Gastrocnemius medialis (tissue), 4 donors: ENCODE measurements around the gene RABGAP1L. TPM values are rescaled to one million over a fixed set of nuclear protein-coding genes. Genes with fewer than 3 reads are reported as not detected.

Experiments used
- ATAC-seq, 2 donors: fragments of 150-250 bp; one replicate each; pipeline ENCODE4 v1.9.1; 2016
- DNase-seq, 2 donors: peaks; one replicate each; pipeline ENCODE4 v3.0.0-alpha.2; 2019
- H3K27ac ChIP-seq, 4 donors: fragments of 200-600 bp; sonication (generic); 1 replicate in 1 of 4; 2 replicates in 3 of 4; pipeline ENCODE4 v1.5.1; 2016 to 2018; ENCODE audit warnings: mild to moderate bottlenecking in 2 of 4, moderate library complexity in 1 of 4
- H3K27me3 ChIP-seq, 3 donors: fragments of 200-600 bp; sonication (generic) in 2 of 3; 1 replicate in 1 of 3; 2 replicates in 2 of 3; pipeline versions ENCODE4 v1.5.1 to v1.6.0; 2016 to 2019; ENCODE audit warnings: mild to moderate bottlenecking in 1 of 3, moderate library complexity in 1 of 3
- H3K36me3 ChIP-seq, 2 donors: fragments of 200-600 bp; sonication (generic) in 1 of 2; one replicate each; pipeline ENCODE4 v1.5.1; 2017 to 2018
- H3K4me1 ChIP-seq, 2 donors: fragments of 200-600 bp; sonication (generic) in 1 of 2; one replicate each; pipeline ENCODE4 v1.5.1; 2016 to 2017; ENCODE audit warnings: mild to moderate bottlenecking in 2 of 2
- H3K4me3 ChIP-seq, 4 donors: fragments of 200-600 bp; sonication (generic) in 3 of 4; 1 replicate in 1 of 4; 2 replicates in 3 of 4; pipeline ENCODE4 v1.5.1; 2016 to 2019; ENCODE audit warnings: mild to moderate bottlenecking in 2 of 4
- H3K9me3 ChIP-seq, 3 donors: fragments of 200-600 bp; sonication (generic) in 2 of 3; 1 replicate in 1 of 3; 2 replicates in 2 of 3; pipeline ENCODE4 v1.5.1; 2016 to 2019
- POLR2A ChIP-seq, 2 donors: fragments of 450-650 bp; IDR thresholded peaks; one replicate each; pipeline ENCODE4 v1.6.1; 2017; ENCODE audit warnings: antibody characterized with exemption in 2 of 2, mild to moderate bottlenecking in 2 of 2, moderate library complexity in 2 of 2
- in situ Hi-C, 4 donors: fragments of 200-750 bp; cut with MboI; loops; one replicate each; pipeline versions ENCODE4 v1.15.0 to v1.8.0; 2017; ENCODE audit warnings: low sequenced_read_pairs in 4 of 4
- intact Hi-C: fragments of 100-400 bp; cut with DNase I; formaldehyde crosslinking; loops from one replicate; pipeline ENCODE4 v1.15.1; 2023; ENCODE audit warnings: low total_unique reads
- total RNA-seq, 4 donors: library from RNA; depleted of rRNA; stranded (reverse); fragments of >200 nt; gene quantifications; one replicate each; pipeline versions ENCODE4 v1.1.0 to v1.2.3, GENCODE V29; 2016
- TF ChIP-seq, protein P1 (sequence below), 5 experiments: fragments of 450-650 bp in 3 of 5; fragments of 200-600 bp in 2 of 5; sonication (generic) in 2 of 5; IDR thresholded peaks in 4 of 5; conservative IDR thresholded peaks in 1 of 5; 1 replicate in 4 of 5; 2 replicates in 1 of 5; pipeline ENCODE4 v1.5.1; 2016 to 2019; ENCODE audit warnings: antibody characterized with exemption in 5 of 5, mild to moderate bottlenecking in 3 of 5, moderate library complexity in 3 of 5

Gene RABGAP1L
- total RNA-seq, 4 donors from 2014 or later, result 8.8 to 22.2 (median 14.9) TPM

- H3K4me1 ChIP-seq, result no peaks in the 10 kb centered on the region
- intact Hi-C loops (loop anchor here (10.0 kb wide), 1 partner anchor 1708 kb away; the partner anchor contains the start of gene PIGC), in situ Hi-C loops (loop anchor here in 1 of 4 donors (25.0 kb wide), 1 partner anchor 715 kb away; no protein-coding TSS in a partner anchor)
- TF ChIP-seq, protein P1, sequence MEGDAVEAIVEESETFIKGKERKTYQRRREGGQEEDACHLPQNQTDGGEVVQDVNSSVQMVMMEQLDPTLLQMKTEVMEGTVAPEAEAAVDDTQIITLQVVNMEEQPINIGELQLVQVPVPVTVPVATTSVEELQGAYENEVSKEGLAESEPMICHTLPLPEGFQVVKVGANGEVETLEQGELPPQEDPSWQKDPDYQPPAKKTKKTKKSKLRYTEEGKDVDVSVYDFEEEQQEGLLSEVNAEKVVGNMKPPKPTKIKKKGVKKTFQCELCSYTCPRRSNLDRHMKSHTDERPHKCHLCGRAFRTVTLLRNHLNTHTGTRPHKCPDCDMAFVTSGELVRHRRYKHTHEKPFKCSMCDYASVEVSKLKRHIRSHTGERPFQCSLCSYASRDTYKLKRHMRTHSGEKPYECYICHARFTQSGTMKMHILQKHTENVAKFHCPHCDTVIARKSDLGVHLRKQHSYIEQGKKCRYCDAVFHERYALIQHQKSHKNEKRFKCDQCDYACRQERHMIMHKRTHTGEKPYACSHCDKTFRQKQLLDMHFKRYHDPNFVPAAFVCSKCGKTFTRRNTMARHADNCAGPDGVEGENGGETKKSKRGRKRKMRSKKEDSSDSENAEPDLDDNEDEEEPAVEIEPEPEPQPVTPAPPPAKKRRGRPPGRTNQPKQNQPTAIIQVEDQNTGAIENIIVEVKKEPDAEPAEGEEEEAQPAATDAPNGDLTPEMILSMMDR (IDR thresholded peaks at IDR 0.05 in 4 of 5, conservative IDR thresholded peaks at IDR 0.05 in 1 of 5), result no peak
- TF ChIP-seq POLR2A (IDR thresholded peaks at IDR 0.05), result no peak
- no peaks in the 10 kb centered on the region for H3K9me3 ChIP-seq
- H3K4me3 ChIP-seq, result no peak overlapping the region
- DNase-seq (no peak), ATAC-seq (no peak)
- H3K27me3 ChIP-seq, result no peaks in the 10 kb centered on the region
- H3K27ac ChIP-seq, result no peak overlapping the region
- H3K36me3 ChIP-seq, result no peaks in the 10 kb centered on the region
These were observed 6.9 kb upstream of the RABGAP1L start for GRCh38 chr1:174152427-174152826.

DNA sequence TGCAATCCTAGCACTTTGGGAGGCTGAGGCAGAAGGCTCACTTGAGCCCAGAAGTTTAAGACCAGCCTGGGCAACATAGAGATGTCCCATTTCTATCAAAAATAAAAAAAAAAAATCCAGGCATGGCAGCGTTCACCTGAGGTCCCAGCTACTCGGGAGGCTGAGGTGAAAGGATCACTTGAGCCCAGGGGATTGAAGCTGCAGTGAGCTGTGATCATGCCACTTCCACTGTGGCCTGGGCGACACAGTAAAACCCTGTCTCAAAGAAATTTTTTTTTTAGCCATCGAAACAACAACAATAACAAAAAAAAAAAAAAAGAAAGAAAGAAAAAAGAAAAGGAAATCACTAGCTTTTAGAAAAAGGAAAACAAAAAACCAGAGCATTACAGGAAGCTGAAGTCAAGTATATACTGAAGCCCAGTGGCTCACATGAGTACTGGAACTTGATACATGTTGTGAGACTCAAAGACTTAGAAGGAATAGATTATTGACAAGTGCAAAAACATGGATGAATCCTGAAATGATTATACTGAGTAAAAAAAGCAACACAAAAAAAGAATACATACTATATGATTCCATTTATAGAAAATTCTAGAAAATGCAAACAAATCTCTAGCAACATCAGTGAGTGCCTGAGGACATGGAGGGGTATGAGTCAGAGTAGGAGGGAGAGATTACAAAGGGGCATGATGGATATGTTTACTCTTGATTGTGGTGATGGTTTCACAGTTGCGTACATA, 6.1 kb upstream of the RABGAP1L start:
- in situ Hi-C loops, result loop anchor here in 1 of 4 donors (25.0 kb wide), 1 partner anchor 716 kb away; no protein-coding TSS in a partner anchor
- H3K27me3 ChIP-seq, result no peaks in the 10 kb centered on the region
- ATAC-seq (no peak), DNase-seq (no peak)
- no peak overlapping the region for H3K27ac ChIP-seq
- intact Hi-C loops, result loop anchor here (10.0 kb wide), 1 partner anchor 1708 kb away; the partner anchor contains the start of gene PIGC
- no peaks in the 10 kb centered on the region for H3K4me1 ChIP-seq
- no peaks in the 10 kb centered on the region for H3K36me3 ChIP-seq
- no peak for TF ChIP-seq POLR2A (IDR thresholded peaks at IDR 0.05)
- TF ChIP-seq, protein P1 (IDR thresholded peaks at IDR 0.05 in 4 of 5, conservative IDR thresholded peaks at IDR 0.05 in 1 of 5), result no peak
- no peak overlapping the region for H3K4me3 ChIP-seq
- no peaks in the 10 kb centered on the region for H3K9me3 ChIP-seq

DNA sequence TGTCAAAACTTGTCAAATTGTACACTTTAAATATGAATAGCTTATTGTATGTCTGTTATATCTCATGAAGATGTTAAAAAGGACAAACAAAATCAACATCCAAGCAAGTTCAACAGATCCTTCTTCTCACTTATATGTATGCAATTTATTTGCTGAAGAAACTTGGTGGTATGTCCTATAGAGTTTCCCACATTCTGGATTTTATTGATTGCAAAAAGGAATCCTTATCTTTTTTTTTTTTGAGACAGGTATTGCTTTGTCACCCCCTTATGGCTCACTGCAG, 5.6 kb upstream of the RABGAP1L start:
- no peak overlapping the region for H3K4me3 ChIP-seq
- H3K36me3 ChIP-seq, result no peaks in the 10 kb centered on the region
- H3K9me3 ChIP-seq, result no peaks in the 10 kb centered on the region
- ATAC-seq (no peak), DNase-seq (no peak)
- in situ Hi-C loops (loop anchor here in 1 of 4 donors (25.0 kb wide), 1 partner anchor 716 kb away; no protein-coding TSS in a partner anchor), intact Hi-C loops (loop anchor here (10.0 kb wide), 1 partner anchor 1709 kb away; the partner anchor contains the start of gene PIGC)
- peaks cover 0 to 5% of the 10 kb centered on the region in 2 donors for H3K4me1 ChIP-seq
- no peaks in the 10 kb centered on the region for H3K27me3 ChIP-seq
- no peak overlapping the region for H3K27ac ChIP-seq
- no peak for TF ChIP-seq POLR2A (IDR thresholded peaks at IDR 0.05)
- TF ChIP-seq, protein P1 (IDR thresholded peaks at IDR 0.05 in 4 of 5, conservative IDR thresholded peaks at IDR 0.05 in 1 of 5), result no peak

DNA sequence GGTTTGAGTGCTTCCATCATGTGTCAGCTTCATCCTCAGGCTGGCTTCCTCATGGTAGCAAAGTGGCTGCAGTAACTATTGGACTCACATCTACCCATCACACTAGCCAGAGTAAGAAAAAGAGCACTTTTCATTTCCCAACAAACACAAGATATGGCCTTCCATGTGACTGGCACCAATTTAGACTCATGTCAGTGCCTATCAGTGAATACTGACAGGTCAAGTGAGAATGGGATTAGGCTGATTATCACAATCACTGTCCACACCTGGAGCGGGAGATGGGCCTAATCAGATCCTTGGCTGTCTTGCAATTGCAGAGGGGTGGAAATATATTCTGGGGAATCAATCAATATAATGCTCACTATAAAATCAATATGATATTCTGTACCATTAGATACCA, 2.9 kb upstream of the RABGAP1L start:
- in situ Hi-C loops (loop anchor here in 1 of 4 donors (25.0 kb wide), 1 partner anchor 719 kb away; no protein-coding TSS in a partner anchor), intact Hi-C loops (loop anchor here (10.0 kb wide), 1 partner anchor 1712 kb away; the partner anchor contains the start of gene PIGC)

More for the DNA sequence above, 2.9 kb upstream of the RABGAP1L start:
- Histone ChIP-seq H3K9me3 (no peaks in the 10 kb centered on the region), H3K4me1 (peaks cover 3 to 11% of the 10 kb centered on the region in 2 donors), H3K27me3 (no peaks in the 10 kb centered on the region), H3K4me3 (no peak overlapping the region), H3K27ac (no peak overlapping the region), H3K36me3 (no peaks in the 10 kb centered on the region)
- TF ChIP-seq, protein P1 (IDR thresholded peaks at IDR 0.05 in 4 of 5, conservative IDR thresholded peaks at IDR 0.05 in 1 of 5), result no peak
- no peak for TF ChIP-seq POLR2A (IDR thresholded peaks at IDR 0.05)
- no peak for DNase-seq
- no peak for ATAC-seq
